ENCODE data around the gene BACE1-AS. TPM values are rescaled to one million over a fixed set of nuclear protein-coding genes. Genes with fewer than 3 reads are reported as not detected.

Gene BACE1-AS
- total RNA-seq, 4 donors from 2014 or later, result 4.3 to 9.4 (median 6.6) TPM

DNA sequence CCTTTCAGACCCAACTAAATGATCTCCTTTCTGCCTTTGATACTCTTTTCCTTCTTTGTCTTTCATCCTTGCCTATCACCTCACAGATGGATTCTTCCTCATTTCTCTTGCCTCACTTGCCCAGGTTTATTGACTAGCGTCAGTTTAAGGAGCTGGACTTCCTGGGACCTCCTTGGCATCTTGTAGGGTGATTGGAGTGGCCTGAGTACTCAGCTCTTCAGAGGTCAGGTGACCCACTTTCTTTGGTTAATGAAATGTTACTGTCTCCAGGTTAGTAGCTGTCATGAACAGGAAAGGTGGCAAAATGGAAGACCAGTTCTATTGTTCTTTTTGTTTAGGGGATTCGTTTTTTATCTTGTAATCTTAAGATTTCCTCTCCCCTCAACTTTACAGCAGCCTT is 4.6 kb upstream of the BACE1-AS start:
- Histone ChIP-seq H3K36me3 (peaks cover 2 to 98% (median 3%) of the 10 kb centered on the region in 3 donors), H3K4me3 (no peak overlapping the region)
- 75 to 81% methylated on average over 2 of the region's 2 CpGs for WGBS, 2 donors

GRCh38 chr11:117287668-117288067 is 3.5 kb upstream of the BACE1-AS start:
- no peaks in the 10 kb centered on the region for H3K4me1 ChIP-seq
- 91 to 92% methylated on average over 3 of the region's 3 CpGs for WGBS, 2 donors
- no peak for DNase-seq (ENCODE audit: low spot score in 2 of 2)
- no peaks in the 10 kb centered on the region for H3K27me3 ChIP-seq
- TF ChIP-seq CTCF (IDR thresholded peaks at IDR 0.05) (no peak), POLR2A (IDR thresholded peaks at IDR 0.05) (no peak), EP300 (IDR thresholded peaks at IDR 0.05) (no peak)
- H3K4me3 ChIP-seq, result no peak overlapping the region
- H3K9me3 ChIP-seq, result no peaks in the 10 kb centered on the region
- peaks cover 2 to 97% (median 3%) of the 10 kb centered on the region in 3 donors for H3K36me3 ChIP-seq
- no peak overlapping the region for H3K27ac ChIP-seq

More for the DNA sequence above, 4.6 kb upstream of the BACE1-AS start:
- H3K9me3 ChIP-seq, result no peaks in the 10 kb centered on the region
- no peaks in the 10 kb centered on the region for H3K27me3 ChIP-seq
- H3K27ac ChIP-seq, result no peak overlapping the region
- TF ChIP-seq POLR2A (IDR thresholded peaks at IDR 0.05), result no peak
- TF ChIP-seq CTCF (IDR thresholded peaks at IDR 0.05), result no peak
- no peak for TF ChIP-seq EP300 (IDR thresholded peaks at IDR 0.05)
- no peak for DNase-seq (ENCODE audit: low spot score in 2 of 2)
- no peaks in the 10 kb centered on the region for H3K4me1 ChIP-seq

- peaks cover 2 to 97% (median 2%) of the 10 kb centered on the region in 3 donors for H3K36me3 ChIP-seq
- no peaks in the 10 kb centered on the region for H3K4me1 ChIP-seq
- H3K27ac ChIP-seq, result no peak overlapping the region
- TF ChIP-seq EP300 (IDR thresholded peaks at IDR 0.05), result no peak
- TF ChIP-seq CTCF (IDR thresholded peaks at IDR 0.05), result no peak
- no peak for TF ChIP-seq POLR2A (IDR thresholded peaks at IDR 0.05)
- H3K9me3 ChIP-seq, result no peaks in the 10 kb centered on the region
- DNase-seq (ENCODE audit: low spot score in 2 of 2), result no peak
- WGBS, 2 donors, result 100% methylated on average over 1 of the region's 1 CpG
- H3K27me3 ChIP-seq, result no peaks in the 10 kb centered on the region
- H3K4me3 ChIP-seq, result no peak overlapping the region
These were observed 1.4 kb upstream of the BACE1-AS start for GRCh38 chr11:117289795-117290194.

DNA sequence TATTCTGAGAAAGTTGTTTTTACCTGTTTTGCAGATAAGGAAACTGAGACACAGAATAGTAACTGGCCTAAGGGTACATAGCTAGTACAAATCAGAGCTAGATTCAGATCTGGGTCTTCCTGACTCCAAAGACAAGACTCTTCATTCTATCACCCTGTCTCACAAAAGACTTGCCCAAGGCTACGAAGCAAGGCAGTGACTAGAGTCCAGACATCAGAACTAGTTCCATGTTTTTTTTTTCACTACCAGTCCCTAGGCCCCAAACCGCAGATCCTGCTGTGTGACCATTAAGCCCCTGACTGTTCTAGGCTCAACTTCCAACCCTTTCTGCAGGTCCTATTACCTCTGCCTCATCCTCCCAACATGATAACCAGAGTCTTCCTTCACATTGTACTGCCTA is 1.5 kb downstream of the BACE1-AS start:
- no peaks in the 10 kb centered on the region for H3K27me3 ChIP-seq
- H3K36me3 ChIP-seq, result peaks cover 0 to 87% (median 2%) of the 10 kb centered on the region in 3 donors
- WGBS, 2 donors, result 84 to 94% methylated on average over 2 of the region's 2 CpGs
- no peaks in the 10 kb centered on the region for H3K4me1 ChIP-seq
- no peak for DNase-seq (ENCODE audit: low spot score in 2 of 2)
- H3K4me3 ChIP-seq, result no peak overlapping the region
- no peak overlapping the region for H3K27ac ChIP-seq
- TF ChIP-seq POLR2A (IDR thresholded peaks at IDR 0.05) (no peak), CTCF (IDR thresholded peaks at IDR 0.05) (no peak), EP300 (IDR thresholded peaks at IDR 0.05) (no peak)
- H3K9me3 ChIP-seq, result no peaks in the 10 kb centered on the region

- TF ChIP-seq EP300 (IDR thresholded peaks at IDR 0.05) (no peak), POLR2A (IDR thresholded peaks at IDR 0.05) (no peak), CTCF (IDR thresholded peaks at IDR 0.05) (no peak)
- Histone ChIP-seq H3K27me3 (no peaks in the 10 kb centered on the region), H3K27ac (no peak overlapping the region), H3K9me3 (no peaks in the 10 kb centered on the region), H3K4me1 (peaks cover 0 to 18% (median 4%) of the 10 kb centered on the region in 4 donors), H3K4me3 (no peak overlapping the region), H3K36me3 (peaks cover 0 to 58% (median 0%) of the 10 kb centered on the region in 3 donors)
- no peak for DNase-seq (ENCODE audit: low spot score in 2 of 2)
- WGBS, 2 donors, result 65 to 67% methylated on average over 9 of the region's 9 CpGs
These were observed 4.4 kb downstream of the BACE1-AS start for GRCh38 chr11:117295438-117296137.

Measured in tibial nerve (tissue), 4 donors.